KMS-11 (cell line): ENCODE results near the gene SNAPIN.

Experiments used
- H2AFZ ChIP-seq: fragments of 200-600 bp; sonication (generic); 2 replicates; pipeline ENCODE4 v1.6.1; 2016; ENCODE audit warnings: antibody characterized with exemption, mixed run types, low read depth
- H3K27ac ChIP-seq: fragments of 200-600 bp; sonication (generic); 2 replicates; pipeline ENCODE4 v1.6.1; 2016; ENCODE audit warnings: mild to moderate bottlenecking, mixed run types
- H3K27me3 ChIP-seq: fragments of 200-600 bp; sonication (generic); 2 replicates; pipeline ENCODE4 v1.6.1; 2017; ENCODE audit warnings: mild to moderate bottlenecking, low read depth, mixed run types, moderate library complexity; ENCODE audit not compliant: insufficient read depth
- H3K36me3 ChIP-seq: fragments of 200-600 bp; sonication (generic); 2 replicates; pipeline ENCODE4 v1.6.1; 2017; ENCODE audit warnings: mild to moderate bottlenecking, mixed run types; ENCODE audit not compliant: insufficient read depth
- H3K4me1 ChIP-seq: fragments of 200-600 bp; sonication (generic); 2 replicates; pipeline ENCODE4 v1.6.1; 2016; ENCODE audit warnings: mild to moderate bottlenecking, low read depth, mixed run types; ENCODE audit not compliant: poor library complexity, severe bottlenecking
- H3K4me2 ChIP-seq: fragments of 200-600 bp; sonication (generic); 2 replicates; pipeline ENCODE4 v1.7.0; 2016; ENCODE audit warnings: mild to moderate bottlenecking, mixed run types
- H3K4me3 ChIP-seq: fragments of 200-600 bp; sonication (generic); IDR thresholded peaks from 2 replicates; pipeline ENCODE4 v1.6.1; 2017; ENCODE audit warnings: low read depth, low read length, mixed read lengths; ENCODE audit not compliant: insufficient read depth
- H3K79me2 ChIP-seq: fragments of 200-600 bp; sonication (generic); 2 replicates; pipeline ENCODE4 v1.6.1; 2016; ENCODE audit warnings: low read depth, mixed run types; ENCODE audit not compliant: insufficient read depth
- H3K9ac ChIP-seq: fragments of 200-600 bp; sonication (generic); 2 replicates; pipeline ENCODE4 v1.6.1; 2016; ENCODE audit warnings: mild to moderate bottlenecking, mixed run types
- H4K20me1 ChIP-seq: fragments of 200-600 bp; sonication (generic); 2 replicates; pipeline ENCODE4 v1.6.1; 2016; ENCODE audit warnings: mild to moderate bottlenecking, mixed run types; ENCODE audit not compliant: insufficient read depth
- TF ChIP-seq, protein P1 (sequence below): fragments of 200-600 bp; sonication (generic); conservative IDR thresholded peaks from 2 replicates; pipeline ENCODE4 v1.6.1; 2017; ENCODE audit warnings: low read depth, mild to moderate bottlenecking, antibody characterized with exemption, low read length, moderate library complexity, mixed read lengths

Gene SNAPIN

DNA sequence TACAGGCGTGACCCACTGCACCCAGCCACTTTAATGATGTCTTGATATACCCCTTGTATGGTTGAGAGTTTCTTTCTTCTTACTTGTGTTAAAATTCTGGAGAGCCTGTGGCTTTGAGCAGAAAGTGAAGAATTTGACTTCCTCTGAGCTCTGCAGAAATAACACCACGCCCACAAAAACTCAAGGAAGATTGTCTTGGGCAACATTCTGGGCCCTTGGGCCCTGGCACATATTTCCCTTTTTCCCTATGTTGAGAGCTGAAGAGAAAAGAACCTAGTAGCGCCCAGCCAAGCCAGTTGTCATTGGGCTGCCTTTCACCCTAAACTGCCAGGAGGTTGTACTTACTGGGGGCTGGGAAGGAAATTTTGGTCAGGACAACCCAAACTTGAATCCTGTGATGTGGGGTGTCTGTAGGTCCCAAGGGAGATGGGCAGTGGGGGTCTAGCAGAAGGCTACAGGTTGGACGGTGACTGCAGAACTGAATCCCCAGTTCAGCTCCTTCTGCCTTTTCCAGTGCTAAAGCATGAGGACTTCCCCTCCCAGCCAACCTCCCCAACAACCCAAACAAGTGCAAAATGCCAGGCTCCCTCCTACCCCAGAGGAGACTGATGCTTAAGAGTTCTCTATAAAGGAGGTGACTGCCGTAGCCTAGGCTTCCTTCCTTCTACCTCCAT is 11.7 kb upstream of the SNAPIN start:
- Histone ChIP-seq H3K27me3 (no peaks in the 10 kb centered on the region), H3K4me2 (no peak overlapping the region), H3K4me1 (peaks cover 3% of the 10 kb centered on the region), H3K79me2 (no peaks in the 10 kb centered on the region), H3K27ac (no peak overlapping the region), H2AFZ (no peak overlapping the region), H3K4me3 (no peak overlapping the region), H3K36me3 (peaks cover 38% of the 10 kb centered on the region), H3K9ac (no peak overlapping the region), H4K20me1 (no peaks in the 10 kb centered on the region)
- TF ChIP-seq, protein P1, sequence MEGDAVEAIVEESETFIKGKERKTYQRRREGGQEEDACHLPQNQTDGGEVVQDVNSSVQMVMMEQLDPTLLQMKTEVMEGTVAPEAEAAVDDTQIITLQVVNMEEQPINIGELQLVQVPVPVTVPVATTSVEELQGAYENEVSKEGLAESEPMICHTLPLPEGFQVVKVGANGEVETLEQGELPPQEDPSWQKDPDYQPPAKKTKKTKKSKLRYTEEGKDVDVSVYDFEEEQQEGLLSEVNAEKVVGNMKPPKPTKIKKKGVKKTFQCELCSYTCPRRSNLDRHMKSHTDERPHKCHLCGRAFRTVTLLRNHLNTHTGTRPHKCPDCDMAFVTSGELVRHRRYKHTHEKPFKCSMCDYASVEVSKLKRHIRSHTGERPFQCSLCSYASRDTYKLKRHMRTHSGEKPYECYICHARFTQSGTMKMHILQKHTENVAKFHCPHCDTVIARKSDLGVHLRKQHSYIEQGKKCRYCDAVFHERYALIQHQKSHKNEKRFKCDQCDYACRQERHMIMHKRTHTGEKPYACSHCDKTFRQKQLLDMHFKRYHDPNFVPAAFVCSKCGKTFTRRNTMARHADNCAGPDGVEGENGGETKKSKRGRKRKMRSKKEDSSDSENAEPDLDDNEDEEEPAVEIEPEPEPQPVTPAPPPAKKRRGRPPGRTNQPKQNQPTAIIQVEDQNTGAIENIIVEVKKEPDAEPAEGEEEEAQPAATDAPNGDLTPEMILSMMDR = no peak

DNA sequence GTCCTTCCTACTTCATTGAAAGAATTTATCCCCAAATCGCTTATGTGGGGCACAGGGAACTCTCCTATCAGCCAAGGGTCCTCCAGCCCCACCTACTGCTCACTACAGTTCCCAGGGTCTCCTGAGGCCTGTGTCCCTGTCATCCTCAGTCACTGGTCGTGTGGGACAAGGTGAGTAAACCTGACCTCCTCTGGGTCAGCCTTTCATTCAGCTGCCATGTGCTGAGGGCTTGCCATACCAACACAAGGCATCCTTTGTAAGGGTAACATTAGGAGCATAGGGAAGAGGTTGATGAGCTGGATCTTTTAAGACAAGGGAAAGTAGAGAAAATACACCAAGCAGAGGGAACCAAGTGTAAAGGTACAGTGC is 11.2 kb upstream of the SNAPIN start:
- no peak overlapping the region for H3K9ac ChIP-seq
- no peaks in the 10 kb centered on the region for H3K79me2 ChIP-seq
- H3K27ac ChIP-seq = no peak overlapping the region
- no peaks in the 10 kb centered on the region for H4K20me1 ChIP-seq
- no peak overlapping the region for H2AFZ ChIP-seq
- no peak overlapping the region for H3K4me3 ChIP-seq
- TF ChIP-seq, protein P1 = no peak
- peaks cover 5% of the 10 kb centered on the region for H3K4me1 ChIP-seq
- no peak overlapping the region for H3K4me2 ChIP-seq
- H3K36me3 ChIP-seq = peaks cover 33% of the 10 kb centered on the region
- H3K27me3 ChIP-seq = no peaks in the 10 kb centered on the region

DNA sequence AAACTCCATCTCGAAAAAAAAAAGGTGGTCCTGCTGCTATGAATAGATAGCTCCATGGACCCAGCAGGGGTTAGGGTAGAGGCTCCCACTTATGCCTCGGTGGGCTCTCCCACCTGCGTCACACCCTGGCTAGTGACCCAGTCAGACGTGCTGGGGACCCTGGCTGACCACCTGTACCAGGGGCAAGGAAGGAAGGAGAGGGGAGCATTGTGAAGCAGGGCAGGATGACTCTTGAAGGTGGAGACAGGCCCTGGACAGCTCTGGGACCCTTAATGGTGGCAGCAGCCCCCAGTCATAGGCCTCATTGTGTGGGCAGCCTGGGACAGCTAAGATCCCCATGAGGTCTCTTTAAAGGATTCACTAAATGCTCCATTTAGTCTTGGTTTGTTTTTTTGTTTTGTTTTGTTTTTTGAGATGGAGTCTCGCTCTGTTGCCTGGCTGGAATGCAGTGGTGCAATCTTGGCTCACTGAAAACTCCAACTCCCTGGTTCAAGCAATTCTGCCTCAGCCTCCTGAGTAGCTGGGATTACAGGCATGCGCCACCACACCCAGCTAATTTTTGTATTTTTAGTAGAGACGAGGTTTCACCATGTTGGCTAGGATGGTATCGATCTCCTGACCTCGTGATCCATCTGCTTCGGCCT is 10.4 kb upstream of the SNAPIN start:
- peaks cover 5% of the 10 kb centered on the region for H3K4me1 ChIP-seq
- H3K79me2 ChIP-seq = no peaks in the 10 kb centered on the region
- peaks cover 26% of the 10 kb centered on the region for H3K36me3 ChIP-seq
- no peak overlapping the region for H3K4me2 ChIP-seq
- H3K4me3 ChIP-seq = no peak overlapping the region
- TF ChIP-seq, protein P1 = no peak
- no peak overlapping the region for H3K27ac ChIP-seq
- no peaks in the 10 kb centered on the region for H3K27me3 ChIP-seq
- no peak overlapping the region for H2AFZ ChIP-seq
- no peak overlapping the region for H3K9ac ChIP-seq
- no peaks in the 10 kb centered on the region for H4K20me1 ChIP-seq

DNA sequence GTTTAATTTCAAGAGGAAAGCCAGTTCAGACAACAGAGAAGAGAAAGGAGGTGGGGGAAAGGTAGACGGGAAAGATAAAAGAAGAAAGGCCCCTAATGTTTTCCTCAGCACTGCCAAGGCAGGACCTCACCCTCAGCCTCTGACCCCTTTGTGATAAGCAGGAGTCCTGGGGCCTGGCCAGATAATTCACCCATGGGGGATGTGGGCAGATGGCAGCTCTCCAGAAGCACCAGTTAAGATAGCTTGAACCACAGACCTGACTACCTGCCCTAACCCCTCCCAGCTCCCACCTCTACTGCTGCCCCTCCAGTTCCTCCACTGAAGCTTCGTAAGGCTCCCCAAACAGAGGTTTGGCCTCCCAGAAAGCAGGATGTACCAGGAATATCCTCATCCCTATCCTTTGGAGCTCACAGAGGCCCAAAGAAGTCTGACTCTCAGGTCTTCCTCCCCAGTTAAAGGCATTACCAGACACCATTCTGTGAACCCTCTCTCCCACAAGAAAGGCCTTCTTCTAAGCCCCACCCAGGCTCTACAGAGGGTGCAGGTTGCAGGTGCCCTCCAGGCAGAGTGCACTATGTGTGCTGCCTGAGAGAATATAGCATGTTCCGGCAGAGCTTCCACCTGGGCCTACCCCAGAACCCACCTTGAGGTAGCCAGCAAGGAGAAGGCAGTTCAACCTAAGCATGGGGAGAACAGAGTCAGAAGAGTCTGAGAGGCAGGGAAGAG is 9.2 kb upstream of the SNAPIN start:
- Histone ChIP-seq H3K79me2 (no peaks in the 10 kb centered on the region), H2AFZ (no peak overlapping the region), H3K27ac (no peak overlapping the region; the same call in 1 of the 2 replicates), H3K36me3 (peaks cover 16% of the 10 kb centered on the region), H3K4me1 (peaks cover 5% of the 10 kb centered on the region), H4K20me1 (no peaks in the 10 kb centered on the region), H3K4me3 (no peak overlapping the region), H3K27me3 (no peaks in the 10 kb centered on the region), H3K9ac (no peak overlapping the region), H3K4me2 (no peak overlapping the region)
- TF ChIP-seq, protein P1 = no peak; the same call in 1 of the 2 replicates
